Activated naive CD4-positive, alpha-beta T cell treated with anti-CD3 and anti-CD28 coated beads, Interleukin-2, amount 50 U/mL, for 16 hours (primary cell): ENCODE measurements around the gene STARD13.

Experiments used
- DNase-seq: peaks from one replicate; pipeline ENCODE4 v3.0.0-alpha.2; 2020

Gene STARD13

GRCh38 chr13:33139780-33140535, 145.6 kb downstream of the STARD13 start:
- DNase-seq = no peak

GRCh38 chr13:33139184-33139583, 146.4 kb downstream of the STARD13 start:
- DNase-seq = no peak

- no peak for DNase-seq
Measured at GRCh38 chr13:33138441-33138840, 147.1 kb downstream of the STARD13 start.

- DNase-seq = no peak
Measured at GRCh38 chr13:33137721-33138120, 147.8 kb downstream of the STARD13 start.

GRCh38 chr13:33135097-33135496, 150.5 kb downstream of the STARD13 start:
- no peak for DNase-seq

GRCh38 chr13:33134213-33134612, 151.3 kb downstream of the STARD13 start:
- DNase-seq = no peak

- DNase-seq = no peak
Measured at GRCh38 chr13:33132644-33133440, 152.7 kb downstream of the STARD13 start.

- DNase-seq = no peak
Measured at GRCh38 chr13:33129886-33130285, 155.7 kb downstream of the STARD13 start.

- no peak for DNase-seq
Measured at GRCh38 chr13:33129094-33129832, 156.3 kb downstream of the STARD13 start.

GRCh38 chr13:33128134-33128533, 157.4 kb downstream of the STARD13 start:
- DNase-seq = no peak

GRCh38 chr13:33127009-33127551, 158.5 kb downstream of the STARD13 start:
- no peak for DNase-seq

GRCh38 chr13:33125821-33126570, 159.6 kb downstream of the STARD13 start:
- no peak for DNase-seq

GRCh38 chr13:33123066-33123859, 162.3 kb downstream of the STARD13 start:
- no peak for DNase-seq

- DNase-seq = no peak
Measured at GRCh38 chr13:33119856-33120543, 165.6 kb downstream of the STARD13 start.

GRCh38 chr13:33119022-33119781, 166.4 kb downstream of the STARD13 start:
- DNase-seq = no peak

GRCh38 chr13:33116321-33117010, 169.1 kb downstream of the STARD13 start:
- no peak for DNase-seq

GRCh38 chr13:33115274-33115673, 170.3 kb downstream of the STARD13 start:
- DNase-seq = no peak

- DNase-seq = no peak
Measured at GRCh38 chr13:33114146-33114545, 171.4 kb downstream of the STARD13 start.

GRCh38 chr13:33112766-33113165, 172.8 kb downstream of the STARD13 start:
- no peak for DNase-seq
